Measurements from ENCODE around the gene SLC6A17.

SLC6A17 gene

GRCh38 chr1:110208916-110209645 lies 58.8 kb downstream of the SLC6A17 start:
- Mint-ChIP-seq H3K27ac (peak overlapping the region; percentile 94), H3K4me1 (ENCODE audit: low read depth) (peaks cover 33% of the 10 kb centered on the region), H3K9me3 (no peaks in the 10 kb centered on the region), H3K4me3 (peak overlapping the region; percentile 83), H3K27me3 (ENCODE audit: low read depth) (peaks cover 6% of the 10 kb centered on the region), H3K36me3 (ENCODE audit: low read depth) (peaks cover 3% of the 10 kb centered on the region)
- no peak for DNase-seq (ENCODE audit: low spot score)

- DNase-seq (ENCODE audit: low spot score), result peak; percentile 90
- H3K9me3 Mint-ChIP-seq, result no peaks in the 10 kb centered on the region
- H3K4me1 Mint-ChIP-seq (ENCODE audit: low read depth), result peaks cover 42% of the 10 kb centered on the region
- H3K4me3 Mint-ChIP-seq, result peak within 1 kb of the TSS; percentile 88
- peak within 1 kb of the TSS; percentile 94 for H3K27ac Mint-ChIP-seq
- H3K27me3 Mint-ChIP-seq (ENCODE audit: low read depth), result peaks cover 6% of the 10 kb centered on the region
- H3K36me3 Mint-ChIP-seq (ENCODE audit: low read depth), result peaks cover 3% of the 10 kb centered on the region
Measured at GRCh38 chr1:110209715-110210603, 59.7 kb downstream of the SLC6A17 start, which contains the start of gene KCNC4. KCNC4 (plus strand) TSS chr1:110210314; CDS start chr1:110211500, 1,186 bp downstream.

DNA sequence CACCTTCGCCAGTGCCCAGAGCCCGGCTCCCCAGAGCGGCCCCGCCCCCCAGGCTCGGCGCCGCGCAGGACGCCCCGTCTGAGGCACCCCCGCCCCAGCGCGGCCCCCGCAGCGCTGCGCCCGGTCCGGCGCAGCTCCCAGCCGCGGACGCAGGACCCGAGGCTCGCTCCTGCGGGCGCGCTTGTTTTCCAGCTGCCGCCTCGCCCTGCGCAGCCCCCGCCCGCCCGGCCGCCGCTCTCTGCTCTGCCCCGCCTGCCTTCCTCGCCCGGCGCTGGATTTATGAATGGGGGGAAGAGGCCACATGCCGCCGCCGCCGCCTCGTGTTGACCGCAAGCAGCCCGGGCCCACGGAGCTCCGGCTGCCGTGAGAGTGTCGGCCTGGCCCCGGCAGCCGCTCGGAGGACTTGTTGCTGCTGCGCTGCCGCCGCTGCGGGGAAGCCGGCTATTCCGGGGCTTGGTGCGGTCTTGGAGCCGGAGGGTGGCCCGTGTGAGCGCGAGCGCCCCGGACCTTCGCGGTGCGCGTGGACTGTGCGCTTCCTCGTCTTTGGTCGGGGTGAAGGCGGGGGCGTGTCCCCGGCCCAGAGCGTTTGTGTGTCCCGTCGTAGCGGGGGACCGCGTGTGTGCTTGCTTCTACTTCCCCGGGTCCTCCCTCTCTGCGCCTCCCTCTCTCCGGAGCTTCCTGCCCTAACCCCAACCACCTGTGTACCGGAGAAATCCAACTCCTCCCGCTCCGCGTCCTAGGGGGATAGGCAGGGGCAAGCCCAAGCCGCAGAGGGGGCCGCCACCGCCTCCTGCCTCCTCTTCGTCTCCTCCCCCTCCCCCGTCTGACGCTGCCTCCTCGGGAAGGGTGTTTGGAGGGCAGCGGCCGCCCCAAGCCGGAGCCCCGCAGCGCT lies 60.6 kb downstream of the SLC6A17 start:
- peak overlapping the region; percentile 87 for H3K27ac Mint-ChIP-seq
- H3K4me1 Mint-ChIP-seq (ENCODE audit: low read depth), result peaks cover 42% of the 10 kb centered on the region
- peaks cover 3% of the 10 kb centered on the region for H3K36me3 Mint-ChIP-seq (ENCODE audit: low read depth)
- peaks cover 6% of the 10 kb centered on the region for H3K27me3 Mint-ChIP-seq (ENCODE audit: low read depth)
- H3K4me3 Mint-ChIP-seq, result peak overlapping the region; percentile 88
- no peaks in the 10 kb centered on the region for H3K9me3 Mint-ChIP-seq
- peak; percentile 62 for DNase-seq (ENCODE audit: low spot score)

DNA sequence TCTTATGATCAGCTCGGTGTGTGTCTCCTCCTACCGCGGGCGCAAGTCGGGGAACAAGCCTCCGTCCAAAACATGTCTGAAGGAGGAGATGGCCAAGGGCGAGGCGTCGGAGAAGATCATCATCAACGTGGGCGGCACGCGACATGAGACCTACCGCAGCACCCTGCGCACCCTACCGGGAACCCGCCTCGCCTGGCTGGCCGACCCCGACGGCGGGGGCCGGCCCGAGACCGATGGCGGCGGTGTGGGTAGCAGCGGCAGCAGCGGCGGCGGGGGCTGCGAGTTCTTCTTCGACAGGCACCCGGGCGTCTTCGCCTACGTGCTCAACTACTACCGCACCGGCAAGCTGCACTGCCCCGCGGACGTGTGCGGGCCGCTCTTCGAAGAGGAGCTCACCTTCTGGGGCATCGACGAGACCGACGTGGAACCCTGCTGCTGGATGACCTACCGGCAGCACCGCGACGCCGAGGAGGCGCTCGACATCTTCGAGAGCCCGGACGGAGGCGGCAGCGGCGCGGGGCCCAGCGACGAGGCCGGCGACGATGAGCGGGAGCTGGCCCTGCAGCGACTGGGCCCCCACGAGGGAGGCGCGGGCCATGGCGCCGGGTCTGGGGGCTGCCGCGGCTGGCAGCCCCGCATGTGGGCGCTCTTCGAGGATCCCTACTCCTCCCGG lies 61.3 kb downstream of the SLC6A17 start:
- Mint-ChIP-seq H3K4me1 (ENCODE audit: low read depth) (peaks cover 43% of the 10 kb centered on the region), H3K36me3 (ENCODE audit: low read depth) (peaks cover 3% of the 10 kb centered on the region), H3K27ac (peak overlapping the region; percentile 87), H3K9me3 (no peaks in the 10 kb centered on the region), H3K27me3 (ENCODE audit: low read depth) (peaks cover 6% of the 10 kb centered on the region), H3K4me3 (peak overlapping the region; percentile 88)
- peak; percentile 61 for DNase-seq (ENCODE audit: low spot score)

- peak overlapping the region; percentile 74 for H3K4me3 Mint-ChIP-seq
- no peak for DNase-seq (ENCODE audit: low spot score)
- H3K27ac Mint-ChIP-seq, result peak overlapping the region; percentile 73
- H3K4me1 Mint-ChIP-seq (ENCODE audit: low read depth), result peaks cover 46% of the 10 kb centered on the region
- H3K9me3 Mint-ChIP-seq, result no peaks in the 10 kb centered on the region
- H3K36me3 Mint-ChIP-seq (ENCODE audit: low read depth), result peaks cover 3% of the 10 kb centered on the region
- peaks cover 6% of the 10 kb centered on the region for H3K27me3 Mint-ChIP-seq (ENCODE audit: low read depth)
Measured at GRCh38 chr1:110212169-110213142, 62.2 kb downstream of the SLC6A17 start.

DNA sequence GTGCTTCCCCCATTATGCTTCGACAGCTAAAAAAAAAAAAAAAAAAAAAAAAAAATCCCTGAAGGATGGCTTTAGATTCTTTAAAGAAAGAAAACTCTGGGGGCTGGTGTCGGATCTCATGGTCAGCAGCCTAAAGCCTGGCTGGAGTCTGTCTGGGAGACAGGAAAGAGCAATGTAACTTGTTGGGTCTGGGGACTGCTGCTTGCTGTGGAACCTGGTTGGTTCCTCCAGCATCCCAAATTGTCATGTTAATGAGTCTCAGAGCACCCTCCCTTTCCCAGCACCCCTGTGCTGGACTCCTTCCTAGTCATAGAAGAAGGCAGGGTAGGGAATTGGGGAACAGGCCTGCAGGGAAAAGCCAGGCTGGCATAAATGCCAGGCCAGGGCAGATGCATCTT lies 62.8 kb downstream of the SLC6A17 start:
- no peak for DNase-seq (ENCODE audit: low spot score)
- peak overlapping the region; percentile 63 for H3K4me3 Mint-ChIP-seq

DNA sequence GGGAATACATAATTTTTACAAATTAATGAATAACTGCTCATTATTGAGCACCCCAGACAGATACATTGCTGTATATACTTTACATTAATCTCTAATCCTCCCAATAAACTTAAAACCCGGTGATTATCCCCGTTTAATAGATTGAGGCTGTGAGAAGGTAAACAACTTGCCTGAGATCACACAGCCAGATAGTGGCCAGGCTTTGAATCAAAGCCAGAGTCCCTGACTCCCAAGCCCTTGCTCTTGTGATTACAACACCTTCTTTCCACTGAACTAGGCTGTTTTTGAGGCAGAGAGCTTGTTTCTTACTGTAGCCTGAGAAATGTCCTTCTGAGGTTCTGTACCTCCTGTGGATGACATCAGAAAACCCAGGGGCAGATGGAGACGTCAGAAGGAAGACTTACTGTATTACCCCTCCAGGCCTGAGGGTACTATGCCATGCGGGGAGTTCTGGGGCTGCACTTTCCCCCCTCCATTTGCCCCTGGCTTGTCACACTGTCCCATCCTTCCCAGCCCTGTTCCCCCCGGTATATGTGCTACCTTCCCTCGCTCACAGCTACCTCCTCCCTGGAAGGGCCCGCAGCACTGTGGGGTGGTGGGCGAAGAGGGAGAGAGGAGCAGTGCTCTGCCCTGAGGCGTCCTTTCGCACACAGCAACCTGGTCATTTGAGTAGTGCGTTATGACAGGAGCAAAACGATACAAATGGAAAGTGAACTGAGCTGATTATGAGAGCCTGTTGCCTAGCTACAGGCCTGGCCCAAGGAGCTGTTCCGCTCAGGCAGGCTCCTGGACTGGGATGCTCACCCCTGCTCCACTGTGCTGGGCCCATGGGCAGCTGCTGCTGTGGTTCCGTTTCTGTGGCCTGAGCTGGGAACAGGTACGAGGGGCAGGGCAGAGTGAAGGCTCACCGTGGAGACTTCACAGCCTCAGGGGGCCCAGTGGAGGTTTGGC lies 64.4 kb downstream of the SLC6A17 start:
- no peaks in the 10 kb centered on the region for H3K9me3 Mint-ChIP-seq
- peaks cover 6% of the 10 kb centered on the region for H3K27me3 Mint-ChIP-seq (ENCODE audit: low read depth)
- H3K36me3 Mint-ChIP-seq (ENCODE audit: low read depth), result peaks cover 3% of the 10 kb centered on the region
- H3K4me1 Mint-ChIP-seq (ENCODE audit: low read depth), result peaks cover 32% of the 10 kb centered on the region
- H3K27ac Mint-ChIP-seq, result peak overlapping the region; percentile 50
- no peak overlapping the region for H3K4me3 Mint-ChIP-seq
- DNase-seq (ENCODE audit: low spot score), result peak; percentile 41

More for the DNA sequence above, 62.8 kb downstream of the SLC6A17 start:
- H3K36me3 Mint-ChIP-seq (ENCODE audit: low read depth), result peaks cover 3% of the 10 kb centered on the region
- no peaks in the 10 kb centered on the region for H3K9me3 Mint-ChIP-seq
- H3K27ac Mint-ChIP-seq, result no peak overlapping the region
- H3K27me3 Mint-ChIP-seq (ENCODE audit: low read depth), result peaks cover 6% of the 10 kb centered on the region
- H3K4me1 Mint-ChIP-seq (ENCODE audit: low read depth), result peaks cover 42% of the 10 kb centered on the region

DNA sequence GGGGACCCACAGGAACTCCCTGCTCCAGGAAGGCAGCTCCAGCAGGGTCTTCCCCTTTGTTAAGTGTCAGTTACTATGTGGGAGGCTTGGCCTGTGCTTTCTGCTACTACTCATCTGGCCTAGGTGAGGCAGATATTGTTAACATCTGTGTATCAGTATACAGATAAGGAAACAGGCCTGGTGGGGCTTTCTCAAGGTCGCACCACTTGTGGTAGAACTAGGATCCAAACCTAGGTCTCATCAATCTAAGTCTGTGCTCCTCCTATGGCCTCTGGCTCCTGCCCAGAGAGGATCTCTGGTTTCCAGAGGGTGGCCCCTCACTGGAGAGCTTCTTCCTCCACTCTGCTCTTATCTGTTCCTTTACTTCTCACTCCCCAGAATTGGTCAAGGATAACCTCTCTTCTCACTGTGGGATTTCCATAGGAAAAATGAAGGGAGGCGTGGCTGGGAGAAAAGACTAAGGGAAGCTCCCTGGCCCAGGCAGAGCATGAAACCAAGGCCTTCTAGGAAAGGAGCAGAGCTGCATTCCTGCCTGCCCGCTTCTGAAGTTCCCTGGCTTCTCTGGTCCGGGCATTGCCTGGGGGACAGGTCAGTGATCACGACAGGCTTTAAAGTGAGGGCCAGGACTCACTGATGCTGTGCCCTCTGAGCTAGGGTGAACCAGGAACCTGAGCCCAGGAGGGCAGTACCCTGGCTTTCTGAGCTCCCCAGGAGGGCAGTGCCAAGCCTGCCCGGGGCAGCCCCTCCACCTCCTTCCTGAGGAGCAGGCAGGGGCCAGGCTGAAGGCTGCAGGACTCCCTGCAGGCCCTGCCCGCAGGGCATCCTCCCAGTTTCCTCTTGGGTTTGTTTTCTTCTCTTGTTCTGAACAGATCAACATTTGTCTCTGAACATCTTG lies 65.6 kb downstream of the SLC6A17 start:
- Mint-ChIP-seq H3K27me3 (ENCODE audit: low read depth) (peaks cover 6% of the 10 kb centered on the region), H3K36me3 (ENCODE audit: low read depth) (peaks cover 3% of the 10 kb centered on the region), H3K27ac (no peak overlapping the region), H3K9me3 (no peaks in the 10 kb centered on the region), H3K4me1 (ENCODE audit: low read depth) (peaks cover 31% of the 10 kb centered on the region), H3K4me3 (no peak overlapping the region)
- DNase-seq (ENCODE audit: low spot score), result no peak

GRCh38 chr1:110216844-110217444 lies 66.7 kb downstream of the SLC6A17 start:
- no peak overlapping the region for H3K27ac Mint-ChIP-seq
- H3K9me3 Mint-ChIP-seq, result no peaks in the 10 kb centered on the region
- no peak overlapping the region for H3K4me3 Mint-ChIP-seq
- peaks cover 3% of the 10 kb centered on the region for H3K36me3 Mint-ChIP-seq (ENCODE audit: low read depth)
- peak; percentile 47 for DNase-seq (ENCODE audit: low spot score)
- H3K27me3 Mint-ChIP-seq (ENCODE audit: low read depth), result peaks cover 5% of the 10 kb centered on the region
- H3K4me1 Mint-ChIP-seq (ENCODE audit: low read depth), result peaks cover 29% of the 10 kb centered on the region

DNA sequence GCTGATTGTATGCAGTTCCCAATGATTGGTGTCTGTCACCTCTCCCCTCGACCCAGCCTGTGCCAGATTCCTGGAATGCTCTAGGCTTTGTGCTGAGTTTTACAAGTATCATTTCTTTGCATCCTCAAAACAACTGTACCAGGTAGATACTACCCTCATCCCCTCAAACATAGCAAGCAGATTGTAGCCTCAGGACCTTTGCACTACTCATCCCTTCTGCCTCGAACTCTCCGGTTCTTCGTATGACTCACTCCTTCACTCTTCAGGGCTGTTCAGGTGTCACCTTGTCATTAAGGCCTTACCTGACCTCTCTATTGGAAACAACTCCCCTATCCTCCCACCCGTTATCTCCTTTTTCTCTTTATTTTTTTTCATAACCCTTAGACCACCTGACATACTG lies 67.8 kb downstream of the SLC6A17 start:
- Mint-ChIP-seq H3K27me3 (ENCODE audit: low read depth) (peaks cover under 1% of the 10 kb centered on the region), H3K9me3 (no peaks in the 10 kb centered on the region), H3K36me3 (ENCODE audit: low read depth) (no peaks in the 10 kb centered on the region), H3K4me1 (ENCODE audit: low read depth) (peaks cover 20% of the 10 kb centered on the region), H3K4me3 (no peak overlapping the region), H3K27ac (no peak overlapping the region)
- no peak for DNase-seq (ENCODE audit: low spot score)
